HEK293 (cell line): ENCODE results near the gene TPM1.

Experiments used
- CTCF ChIA-PET: fragments of 350-600 bp; formaldehyde crosslinking; extraction: SDS; loops from one replicate; lab custom pipeline; 2021; ENCODE audit warnings: antibody characterized with exemption; lab: Yijun Ruan, JAX
- POLR2A ChIA-PET: fragments of 300-600 bp; formaldehyde crosslinking; extraction: SDS; loops from one replicate; lab custom pipeline; 2020; ENCODE audit warnings: antibody characterized with exemption, inconsistent platforms; lab: Yijun Ruan, JAX
- H3K27ac ChIP-seq: fragments of 200-500 bp; sonication (Bioruptor generic); 2 replicates; pipeline ENCODE4 v1.5.1; 2014; ENCODE audit warnings: low read depth, low read length, control low read depth, inconsistent platforms; ENCODE audit errors: extremely low read depth
- H3K36me3 ChIP-seq, 2 experiments: fragments of 200-500 bp in 1 of 2; sonication (Bioruptor generic) in 1 of 2; 1 replicate in 1 of 2; 2 replicates in 1 of 2; pipeline ENCODE4 v1.5.1; 2014 to 2017; ENCODE audit warnings: inconsistent platforms in 2 of 2, low read length in 2 of 2; ENCODE audit not compliant: control insufficient read depth in 2 of 2, insufficient read depth in 1 of 2
- H3K4me1 ChIP-seq: fragments of 200-500 bp; sonication (Bioruptor generic); 2 replicates; pipeline ENCODE4 v1.5.1; 2014; ENCODE audit warnings: mild to moderate bottlenecking, low read length, inconsistent platforms; ENCODE audit not compliant: control insufficient read depth, insufficient read depth
- H3K4me3 ChIP-seq: 2 replicates; pipeline ENCODE4 v1.5.1; 2011; ENCODE audit warnings: low read depth, mild to moderate bottlenecking, control low read depth, low read length, moderate library complexity
- H3K9me3 ChIP-seq: fragments of 200-500 bp; sonication (Bioruptor generic); 2 replicates; pipeline ENCODE4 v1.5.1; 2014; ENCODE audit warnings: low read depth, low read length, inconsistent platforms; ENCODE audit not compliant: control insufficient read depth, insufficient read depth
- KLF8 ChIP-seq: fragments of 450-650 bp; formaldehyde crosslinking; IDR thresholded peaks from 2 replicates; pipeline ENCODE4 v1.5.1; 2016; ENCODE audit warnings: missing biosample characterization, missing genetic modification characterization
- SALL2 ChIP-seq: fragments of 450-650 bp; formaldehyde crosslinking; IDR thresholded peaks from 2 replicates; pipeline ENCODE4 v1.5.0; 2017; ENCODE audit warnings: missing biosample characterization, mild to moderate bottlenecking, missing genetic modification characterization, borderline replicate concordance
- SCRT1 ChIP-seq: fragments of 450-650 bp; formaldehyde crosslinking; IDR thresholded peaks from 2 replicates; pipeline ENCODE4 v1.5.1; 2016; ENCODE audit warnings: missing biosample characterization, missing genetic modification characterization, borderline replicate concordance
- SP2 ChIP-seq: fragments of 450-650 bp; formaldehyde crosslinking; IDR thresholded peaks from 2 replicates; pipeline ENCODE4 v1.5.1; 2016; ENCODE audit warnings: missing biosample characterization, missing genetic modification characterization
- SP7 ChIP-seq: fragments of 450-650 bp; formaldehyde crosslinking; IDR thresholded peaks from 2 replicates; pipeline ENCODE4 v1.5.1; 2016; ENCODE audit warnings: missing biosample characterization, missing genetic modification characterization
- ZBTB21 ChIP-seq: fragments of 450-650 bp; formaldehyde crosslinking; IDR thresholded peaks from 2 replicates; pipeline ENCODE4 v1.5.1; 2017; ENCODE audit warnings: missing biosample characterization, missing genetic modification characterization
- ZBTB8A ChIP-seq: fragments of 450-650 bp; formaldehyde crosslinking; IDR thresholded peaks from 2 replicates; pipeline ENCODE4 v1.5.1; 2016; ENCODE audit warnings: missing biosample characterization, missing genetic modification characterization
- ZNF169 ChIP-seq: fragments of 450-650 bp; formaldehyde crosslinking; IDR thresholded peaks from 2 replicates; pipeline ENCODE4 v1.5.1; 2016; ENCODE audit warnings: missing biosample characterization, missing genetic modification characterization
- ZNF19 ChIP-seq: fragments of 450-650 bp; formaldehyde crosslinking; IDR thresholded peaks from 2 replicates; pipeline ENCODE4; 2016; ENCODE audit warnings: missing biosample characterization, missing genetic modification characterization, low read depth
- ZNF302 ChIP-seq: fragments of 450-650 bp; formaldehyde crosslinking; IDR thresholded peaks from 2 replicates; pipeline ENCODE4 v1.5.1; 2016; ENCODE audit warnings: missing biosample characterization, missing genetic modification characterization, low read depth
- ZNF391 ChIP-seq: fragments of 450-650 bp; formaldehyde crosslinking; IDR thresholded peaks from 2 replicates; pipeline ENCODE4 v1.5.1; 2016; ENCODE audit warnings: low read depth, missing biosample characterization, missing genetic modification characterization, borderline replicate concordance
- ZNF433 ChIP-seq: fragments of 450-650 bp; formaldehyde crosslinking; IDR thresholded peaks from 2 replicates; pipeline ENCODE4 v1.5.1; 2016; ENCODE audit warnings: missing biosample characterization, missing genetic modification characterization, low read depth
- ZNF501 ChIP-seq: fragments of 450-650 bp; formaldehyde crosslinking; IDR thresholded peaks from 2 replicates; pipeline ENCODE4 v1.5.1; 2016; ENCODE audit warnings: missing biosample characterization, missing genetic modification characterization
- ZNF529 ChIP-seq: fragments of 450-650 bp; formaldehyde crosslinking; IDR thresholded peaks from 2 replicates; pipeline ENCODE4 v1.5.1; 2017; ENCODE audit warnings: missing genetic modification characterization, missing biosample characterization; ENCODE audit not compliant: insufficient replicate concordance
- ZNF585B ChIP-seq: fragments of 450-650 bp; formaldehyde crosslinking; IDR thresholded peaks from 2 replicates; pipeline ENCODE4 v1.5.1; 2016; ENCODE audit warnings: missing biosample characterization, missing genetic modification characterization
- ZNF600 ChIP-seq: fragments of 450-650 bp; formaldehyde crosslinking; IDR thresholded peaks from 2 replicates; pipeline ENCODE4 v1.5.1; 2016; ENCODE audit warnings: missing biosample characterization, missing genetic modification characterization
- ZNF610 ChIP-seq: fragments of 450-650 bp; formaldehyde crosslinking; IDR thresholded peaks from 2 replicates; pipeline ENCODE4 v1.5.1; 2016; ENCODE audit warnings: missing biosample characterization, missing genetic modification characterization, borderline replicate concordance
- ZNF624 ChIP-seq: fragments of 450-650 bp; formaldehyde crosslinking; IDR thresholded peaks from 2 replicates; pipeline ENCODE4 v1.5.1; 2017; ENCODE audit warnings: missing biosample characterization, missing genetic modification characterization
- ZNF658 ChIP-seq: fragments of 450-650 bp; formaldehyde crosslinking; IDR thresholded peaks from 2 replicates; pipeline ENCODE4; 2016; ENCODE audit warnings: missing biosample characterization, missing genetic modification characterization
- ZNF837 ChIP-seq: fragments of 450-650 bp; formaldehyde crosslinking; IDR thresholded peaks from 2 replicates; pipeline ENCODE4 v1.5.1; 2016; ENCODE audit warnings: missing biosample characterization, missing genetic modification characterization
- TF ChIP-seq, protein P1 (sequence below): fragments of 450-650 bp; formaldehyde crosslinking; IDR thresholded peaks from 2 replicates; pipeline ENCODE4 v1.5.1; 2016; ENCODE audit warnings: missing biosample characterization, missing genetic modification characterization
- TF ChIP-seq, protein P2 (sequence below): fragments of 450-650 bp; formaldehyde crosslinking; IDR thresholded peaks from 2 replicates; pipeline ENCODE4 v1.5.1; 2017; ENCODE audit warnings: missing biosample characterization, mild to moderate bottlenecking, missing genetic modification characterization, moderate library complexity
- TF ChIP-seq, protein P3 (sequence below): fragments of 450-650 bp; formaldehyde crosslinking; IDR thresholded peaks from 2 replicates; pipeline ENCODE4 v1.5.1; 2016; ENCODE audit warnings: missing biosample characterization, missing genetic modification characterization
- TF ChIP-seq, protein P4 (sequence below): fragments of 450-650 bp; formaldehyde crosslinking; IDR thresholded peaks from 2 replicates; pipeline ENCODE4 v1.5.1; 2016; ENCODE audit warnings: missing biosample characterization, missing genetic modification characterization
- TF ChIP-seq, protein P5 (sequence below): fragments of 450-650 bp; IDR thresholded peaks from 2 replicates; pipeline ENCODE4 v1.5.1; 2018; ENCODE audit warnings: missing biosample characterization, mild to moderate bottlenecking, missing genetic modification characterization
- TF ChIP-seq, protein P6 (sequence below): fragments of 450-650 bp; formaldehyde crosslinking; IDR thresholded peaks from 2 replicates; pipeline ENCODE4 v1.5.1; 2016; ENCODE audit warnings: missing biosample characterization, missing genetic modification characterization

The TPM1 gene

DNA sequence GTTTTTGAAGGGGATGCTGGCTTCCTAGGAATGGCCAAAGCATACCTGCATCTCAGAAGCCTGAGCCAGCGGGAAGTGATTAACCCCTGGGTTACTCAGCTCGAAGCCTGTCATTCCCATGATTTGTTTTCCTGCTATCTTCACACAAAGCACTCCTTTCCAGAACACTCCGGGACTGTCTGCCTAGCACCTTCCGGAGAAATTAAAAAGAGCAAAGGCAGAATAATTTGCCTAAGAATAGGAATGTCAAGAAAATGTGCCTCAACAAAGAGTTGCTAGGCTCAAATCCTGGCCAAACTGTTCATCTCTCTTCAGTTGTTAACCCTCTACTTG, 34.1 kb downstream of the TPM1 start:
- Histone ChIP-seq H3K4me3 (no peak overlapping the region), H3K27ac (no peak overlapping the region), H3K36me3 (no peaks in the 10 kb centered on the region), H3K9me3 (no peaks in the 10 kb centered on the region), H3K4me1 (no peaks in the 10 kb centered on the region)
- POLR2A ChIA-PET = no interaction called here
- no peak for TF ChIP-seq ZNF610 (tag by site-specific recombination)
- TF ChIP-seq, protein P1, sequence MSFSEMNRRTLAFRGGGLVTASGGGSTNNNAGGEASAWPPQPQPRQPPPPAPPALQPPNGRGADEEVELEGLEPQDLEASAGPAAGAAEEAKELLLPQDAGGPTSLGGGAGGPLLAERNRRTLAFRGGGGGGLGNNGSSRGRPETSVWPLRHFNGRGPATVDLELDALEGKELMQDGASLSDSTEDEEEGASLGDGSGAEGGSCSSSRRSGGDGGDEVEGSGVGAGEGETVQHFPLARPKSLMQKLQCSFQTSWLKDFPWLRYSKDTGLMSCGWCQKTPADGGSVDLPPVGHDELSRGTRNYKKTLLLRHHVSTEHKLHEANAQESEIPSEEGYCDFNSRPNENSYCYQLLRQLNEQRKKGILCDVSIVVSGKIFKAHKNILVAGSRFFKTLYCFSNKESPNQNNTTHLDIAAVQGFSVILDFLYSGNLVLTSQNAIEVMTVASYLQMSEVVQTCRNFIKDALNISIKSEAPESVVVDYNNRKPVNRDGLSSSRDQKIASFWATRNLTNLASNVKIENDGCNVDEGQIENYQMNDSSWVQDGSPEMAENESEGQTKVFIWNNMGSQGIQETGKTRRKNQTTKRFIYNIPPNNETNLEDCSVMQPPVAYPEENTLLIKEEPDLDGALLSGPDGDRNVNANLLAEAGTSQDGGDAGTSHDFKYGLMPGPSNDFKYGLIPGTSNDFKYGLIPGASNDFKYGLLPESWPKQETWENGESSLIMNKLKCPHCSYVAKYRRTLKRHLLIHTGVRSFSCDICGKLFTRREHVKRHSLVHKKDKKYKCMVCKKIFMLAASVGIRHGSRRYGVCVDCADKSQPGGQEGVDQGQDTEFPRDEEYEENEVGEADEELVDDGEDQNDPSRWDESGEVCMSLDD = no peak
- TF ChIP-seq ZNF501 (tag by site-specific recombination) = no peak
- TF ChIP-seq ZNF624 = no peak
- TF ChIP-seq ZNF529 (tag by site-specific recombination) = no peak
- no peak for TF ChIP-seq ZBTB21
- CTCF ChIA-PET = interaction anchor here (0.8 to 1.3 kb wide), 2 partner anchors 17 to 296 kb away, joined by 4 read pairs; no protein-coding TSS in a partner anchor

DNA sequence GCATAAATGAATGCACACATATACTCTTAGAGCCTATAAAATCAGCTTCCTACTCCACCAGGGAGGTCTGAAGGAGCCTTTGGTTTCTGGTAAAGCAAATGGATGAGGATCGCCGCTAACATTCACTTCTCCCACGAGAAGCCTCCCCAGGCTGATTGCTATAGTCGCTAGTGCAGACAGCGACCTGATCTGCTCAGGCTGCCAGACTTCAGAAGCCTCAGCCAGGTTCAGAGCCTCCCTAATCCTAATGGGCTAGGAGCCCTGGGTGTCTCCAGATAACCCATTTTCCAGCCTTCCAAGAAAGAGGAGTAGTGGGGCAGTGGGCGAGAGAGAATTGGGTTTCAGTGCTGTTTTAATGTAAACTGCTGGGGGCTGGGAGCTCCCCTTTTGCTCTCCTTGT, 35.4 kb downstream of the TPM1 start:
- no peak overlapping the region for H3K4me3 ChIP-seq
- H3K27ac ChIP-seq = no peak overlapping the region
- no peaks in the 10 kb centered on the region for H3K36me3 ChIP-seq
- no peaks in the 10 kb centered on the region for H3K4me1 ChIP-seq
- CTCF ChIA-PET = interaction anchor here (0.5 to 0.9 kb wide), 3 partner anchors 16 to 1088 kb away, joined by 3 to 4 read pairs (median 4); no protein-coding TSS in a partner anchor
- POLR2A ChIA-PET = no interaction called here
- TF ChIP-seq ZBTB8A (tag by site-specific recombination) (no peak), SCRT1 (tag by site-specific recombination) (no peak), ZNF302 (no peak), SP7 (no peak), ZNF433 (tag by site-specific recombination) (no peak), ZNF585B (no peak), KLF8 (no peak), SP2 (tag by site-specific recombination) (no peak), SALL2 (tag by site-specific recombination) (no peak), ZNF169 (tag by site-specific recombination) (no peak), ZNF658 (tag by site-specific recombination) (no peak), ZNF837 (tag by site-specific recombination) (no peak), ZNF19 (tag by site-specific recombination) (no peak), ZNF391 (no peak), ZNF600 (tag by site-specific recombination) (no peak)
- TF ChIP-seq, protein P2, sequence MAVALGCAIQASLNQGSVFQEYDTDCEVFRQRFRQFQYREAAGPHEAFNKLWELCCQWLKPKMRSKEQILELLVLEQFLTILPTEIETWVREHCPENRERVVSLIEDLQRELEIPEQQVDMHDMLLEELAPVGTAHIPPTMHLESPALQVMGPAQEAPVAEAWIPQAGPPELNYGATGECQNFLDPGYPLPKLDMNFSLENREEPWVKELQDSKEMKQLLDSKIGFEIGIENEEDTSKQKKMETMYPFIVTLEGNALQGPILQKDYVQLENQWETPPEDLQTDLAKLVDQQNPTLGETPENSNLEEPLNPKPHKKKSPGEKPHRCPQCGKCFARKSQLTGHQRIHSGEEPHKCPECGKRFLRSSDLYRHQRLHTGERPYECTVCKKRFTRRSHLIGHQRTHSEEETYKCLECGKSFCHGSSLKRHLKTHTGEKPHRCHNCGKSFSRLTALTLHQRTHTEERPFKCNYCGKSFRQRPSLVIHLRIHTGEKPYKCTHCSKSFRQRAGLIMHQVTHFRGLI (tag by site-specific recombination) = no peak
- TF ChIP-seq, protein P3, sequence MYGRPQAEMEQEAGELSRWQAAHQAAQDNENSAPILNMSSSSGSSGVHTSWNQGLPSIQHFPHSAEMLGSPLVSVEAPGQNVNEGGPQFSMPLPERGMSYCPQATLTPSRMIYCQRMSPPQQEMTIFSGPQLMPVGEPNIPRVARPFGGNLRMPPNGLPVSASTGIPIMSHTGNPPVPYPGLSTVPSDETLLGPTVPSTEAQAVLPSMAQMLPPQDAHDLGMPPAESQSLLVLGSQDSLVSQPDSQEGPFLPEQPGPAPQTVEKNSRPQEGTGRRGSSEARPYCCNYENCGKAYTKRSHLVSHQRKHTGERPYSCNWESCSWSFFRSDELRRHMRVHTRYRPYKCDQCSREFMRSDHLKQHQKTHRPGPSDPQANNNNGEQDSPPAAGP = no peak
- TF ChIP-seq, protein P4, sequence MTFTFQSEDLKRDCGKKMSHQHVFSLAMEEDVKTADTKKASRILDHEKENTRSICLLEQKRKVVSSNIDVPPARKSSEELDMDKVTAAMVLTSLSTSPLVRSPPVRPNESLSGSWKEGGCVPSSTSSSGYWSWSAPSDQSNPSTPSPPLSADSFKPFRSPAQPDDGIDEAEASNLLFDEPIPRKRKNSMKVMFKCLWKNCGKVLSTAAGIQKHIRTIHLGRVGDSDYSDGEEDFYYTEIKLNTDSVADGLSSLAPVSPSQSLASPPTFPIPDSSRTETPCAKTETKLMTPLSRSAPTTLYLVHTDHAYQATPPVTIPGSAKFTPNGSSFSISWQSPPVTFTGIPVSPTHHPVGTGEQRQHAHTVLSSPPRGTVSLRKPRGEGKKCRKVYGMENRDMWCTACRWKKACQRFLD (tag by site-specific recombination) = no peak
- TF ChIP-seq, protein P5, sequence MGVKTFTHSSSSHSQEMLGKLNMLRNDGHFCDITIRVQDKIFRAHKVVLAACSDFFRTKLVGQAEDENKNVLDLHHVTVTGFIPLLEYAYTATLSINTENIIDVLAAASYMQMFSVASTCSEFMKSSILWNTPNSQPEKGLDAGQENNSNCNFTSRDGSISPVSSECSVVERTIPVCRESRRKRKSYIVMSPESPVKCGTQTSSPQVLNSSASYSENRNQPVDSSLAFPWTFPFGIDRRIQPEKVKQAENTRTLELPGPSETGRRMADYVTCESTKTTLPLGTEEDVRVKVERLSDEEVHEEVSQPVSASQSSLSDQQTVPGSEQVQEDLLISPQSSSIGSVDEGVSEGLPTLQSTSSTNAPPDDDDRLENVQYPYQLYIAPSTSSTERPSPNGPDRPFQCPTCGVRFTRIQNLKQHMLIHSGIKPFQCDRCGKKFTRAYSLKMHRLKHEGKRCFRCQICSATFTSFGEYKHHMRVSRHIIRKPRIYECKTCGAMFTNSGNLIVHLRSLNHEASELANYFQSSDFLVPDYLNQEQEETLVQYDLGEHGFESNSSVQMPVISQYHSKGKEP = no peak
- TF ChIP-seq, protein P6, sequence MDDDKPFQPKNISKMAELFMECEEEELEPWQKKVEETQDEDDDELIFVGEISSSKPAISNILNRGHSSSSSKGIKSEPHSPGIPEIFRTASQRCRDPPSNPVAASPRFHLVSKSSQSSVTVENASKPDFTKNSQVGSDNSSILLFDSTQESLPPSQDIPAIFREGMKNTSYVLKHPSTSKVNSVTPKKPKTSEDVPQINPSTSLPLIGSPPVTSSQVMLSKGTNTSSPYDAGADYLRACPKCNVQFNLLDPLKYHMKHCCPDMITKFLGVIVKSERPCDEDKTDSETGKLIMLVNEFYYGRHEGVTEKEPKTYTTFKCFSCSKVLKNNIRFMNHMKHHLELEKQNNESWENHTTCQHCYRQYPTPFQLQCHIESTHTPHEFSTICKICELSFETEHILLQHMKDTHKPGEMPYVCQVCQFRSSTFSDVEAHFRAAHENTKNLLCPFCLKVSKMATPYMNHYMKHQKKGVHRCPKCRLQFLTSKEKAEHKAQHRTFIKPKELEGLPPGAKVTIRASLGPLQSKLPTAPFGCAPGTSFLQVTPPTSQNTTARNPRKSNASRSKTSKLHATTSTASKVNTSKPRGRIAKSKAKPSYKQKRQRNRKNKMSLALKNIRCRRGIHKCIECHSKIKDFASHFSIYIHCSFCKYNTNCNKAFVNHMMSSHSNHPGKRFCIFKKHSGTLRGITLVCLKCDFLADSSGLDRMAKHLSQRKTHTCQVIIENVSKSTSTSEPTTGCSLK (tag by site-specific recombination) = no peak
- H3K9me3 ChIP-seq = no peaks in the 10 kb centered on the region
